GM12878 (cell line): Measurements from ENCODE around the gene FFAR1. TPM values are rescaled to one million over a fixed set of nuclear protein-coding genes. Genes with fewer than 3 reads are reported as not detected.

Experiments used
- ATAC-seq: fragments of 200-7000 bp; cut with Tn5 transposase; 3 replicates; pipeline ENCODE4 v1.9.1; 2020; ENCODE audit warnings: mild to moderate bottlenecking, moderate library complexity
- BruUV-seq: library from RNA; stranded (reverse); fragments of 400-500 nt; replicated peaks from 2 replicates; lab custom pipeline; 2021; lab: Mats Ljungman, UMichigan
- CTCF ChIA-PET: fragments of 300-600 bp; sonication (Branson Sonifier 250); formaldehyde crosslinking; extraction: SDS; loops from one replicate; lab custom pipeline; 2021; ENCODE audit warnings: inconsistent platforms; lab: Yijun Ruan, JAX
- POLR2A ChIA-PET: fragments of 350-600 bp; formaldehyde crosslinking; extraction: SDS; loops from one replicate; lab custom pipeline; 2021; ENCODE audit warnings: inconsistent platforms; lab: Charles Lee
- RAD21 ChIA-PET: fragments of 300-600 bp; sonication (Branson Sonifier 250); formaldehyde crosslinking; loops from one replicate; lab custom pipeline; 2023; ENCODE audit warnings: antibody characterized with exemption; ENCODE audit not compliant: unreplicated experiment; lab: Charles Lee
- SMC1A ChIA-PET: fragments of 300-600 bp; sonication (Branson Sonifier 250); formaldehyde crosslinking; loops from one replicate; lab custom pipeline; 2023; ENCODE audit not compliant: unreplicated experiment, uncharacterized antibody; lab: Charles Lee
- DNase-seq: peaks from one replicate; pipeline ENCODE4 v3.0.0-alpha.2; 2011; ENCODE audit warnings: low read depth, low spot score
- FAIRE-seq: peaks from 3 replicates; lab custom pipeline; 2011; peaks lifted over from hg19 to GRCh38; lab: Jason Lieb, UNC
- H2AFZ ChIP-seq: 2 replicates; pipeline ENCODE4 v1.6.0; 2011; ENCODE audit warnings: low read depth, low read length, control low read depth; ENCODE audit not compliant: control insufficient read depth
- H3K27ac ChIP-seq: 2 replicates; pipeline ENCODE4 v1.5.1; 2011; ENCODE audit warnings: control low read depth; ENCODE audit not compliant: control insufficient read depth, insufficient read depth
- H3K27me3 ChIP-seq, 2 experiments: replicated peaks in 1 of 2; 2 replicates each; pipeline versions ENCODE4 v1.6.0 to v1.6.1; 2011; ENCODE audit warnings: low read length in 1 of 2; ENCODE audit not compliant: control insufficient read depth in 2 of 2, insufficient read depth in 2 of 2
- H3K36me3 ChIP-seq, 2 experiments: 2 replicates each; pipeline ENCODE4 v1.5.1; 2011; ENCODE audit warnings: low read length in 1 of 2; ENCODE audit not compliant: control insufficient read depth in 2 of 2, insufficient read depth in 2 of 2
- H3K4me1 ChIP-seq: 2 replicates; pipeline ENCODE4 v1.6.1; 2011; ENCODE audit warnings: mild to moderate bottlenecking, low read length, moderate library complexity, mixed read lengths; ENCODE audit not compliant: control insufficient read depth, insufficient read depth
- H3K4me2 ChIP-seq: 2 replicates; pipeline ENCODE4 v1.6.0; 2011; ENCODE audit warnings: control low read depth; ENCODE audit not compliant: control insufficient read depth, insufficient read depth
- H3K4me3 ChIP-seq: fragments of 200-600 bp; sonication (generic); 2 replicates; pipeline ENCODE4 v1.5.1; 2016
- H3K79me2 ChIP-seq: 2 replicates; pipeline ENCODE4 v1.6.0; 2011; ENCODE audit warnings: low read length; ENCODE audit not compliant: control insufficient read depth, insufficient read depth
- H3K9ac ChIP-seq: 2 replicates; pipeline ENCODE4 v1.8.0; 2011; ENCODE audit warnings: low read length, control low read depth, mixed read lengths; ENCODE audit not compliant: control insufficient read depth, insufficient read depth
- H3K9me3 ChIP-seq: replicated peaks from 3 replicates; pipeline ENCODE4 v1.5.1; 2011; ENCODE audit warnings: mild to moderate bottlenecking, low read length; ENCODE audit not compliant: control insufficient read depth, insufficient read depth
- H4K20me1 ChIP-seq: 2 replicates; pipeline ENCODE4 v1.6.0; 2011; ENCODE audit not compliant: control insufficient read depth, insufficient read depth
- CBX5 ChIP-seq: sonication (generic); IDR thresholded peaks from 2 replicates; pipeline ENCODE4 v1.6.1; 2016; ENCODE audit warnings: low read depth, moderate library complexity, mild to moderate bottlenecking, inconsistent platforms
- EGR1 ChIP-seq, 2 experiments: IDR thresholded peaks; 1 replicate in 1 of 2; 2 replicates in 1 of 2; pipeline ENCODE4 v1.6.1; 2011 to 2012; ENCODE audit warnings: low read depth in 2 of 2, low read length in 2 of 2, borderline replicate concordance in 1 of 2, mild to moderate bottlenecking in 1 of 2, moderate library complexity in 1 of 2
- EP300 ChIP-seq, 2 experiments: fragments of 150-350 bp in 1 of 2; IDR thresholded peaks; 2 replicates each; pipeline ENCODE4 v1.6.1; 2011 to 2012; ENCODE audit warnings: low read depth in 2 of 2, low read length in 2 of 2, borderline replicate concordance in 1 of 2, improper control_type of control experiment in 1 of 2, inconsistent platforms in 1 of 2; ENCODE audit not compliant: control insufficient read depth in 1 of 2
- ETV6 ChIP-seq, 2 experiments: fragments of 450-650 bp in 1 of 2; IDR thresholded peaks in 1 of 2; conservative IDR thresholded peaks in 1 of 2; 2 replicates each; pipeline ENCODE4 v1.6.1; 2014; ENCODE audit warnings: antibody characterized with exemption in 1 of 2, borderline replicate concordance in 1 of 2, low read depth in 1 of 2, mild to moderate bottlenecking in 1 of 2, moderate library complexity in 1 of 2
- IKZF1 ChIP-seq: fragments of 450-650 bp; conservative IDR thresholded peaks from 2 replicates; pipeline ENCODE4 v1.6.1; 2017; ENCODE audit warnings: antibody characterized with exemption, mild to moderate bottlenecking
- RBBP5 ChIP-seq: fragments of 200-600 bp; sonication (generic); conservative IDR thresholded peaks from 2 replicates; pipeline ENCODE4 v1.6.1; 2016
- ZNF622 ChIP-seq: fragments of 450-650 bp; IDR thresholded peaks from 2 replicates; pipeline ENCODE4 v1.6.1; 2017; ENCODE audit warnings: mild to moderate bottlenecking, inconsistent platforms
- ZSCAN29 ChIP-seq: fragments of 450-650 bp; IDR thresholded peaks from 2 replicates; pipeline ENCODE4 v1.6.1; 2017; ENCODE audit warnings: mild to moderate bottlenecking, moderate library complexity
- WGBS: methylation state at CpG from one replicate; pipeline ENCODE4 v1.1.6; 2016; ENCODE audit warnings: low lambda C conversion rate; ENCODE audit not compliant: insufficient replicate concordance, insufficient coverage; ENCODE audit errors: missing lambda C conversion rate; 5-methylcytosine and 5-hydroxymethylcytosine counted together
- in situ Hi-C: fragments of 300-500 bp; cut with MboI; formaldehyde crosslinking; loops from 9 replicates; pipeline ENCODE4 v1.14.3; 2018; ENCODE audit warnings: mixed read lengths
- intact Hi-C: fragments of 100-400 bp; cut with micrococcal nuclease; formaldehyde crosslinking; loops from one replicate; pipeline ENCODE4 v1.14.2; 2022; ENCODE audit not compliant: unreplicated experiment
- polyA plus RNA-seq, 11 experiments: library from polyadenylated mRNA; depleted of rRNA in 4 of 11; unstranded in 6 of 11; stranded (reverse) in 5 of 11; fragments of >200 nt; fragmentation: Nextera tagmentation in 4 of 11; fragmentation: Illumina TruSeq in 1 of 11; extraction: Ambion mirVana in 4 of 11; extraction: Trizol in 1 of 11; gene quantifications; 1 replicate in 1 of 11; 2 replicates in 10 of 11; pipeline versions ENCODE4 v1.2.1 to v1.2.3, GENCODE V29; 2011 to 2016; ENCODE audit warnings: inconsistent platforms in 2 of 11, missing spikeins in 2 of 11, low read depth in 1 of 11
- total RNA-seq, 4 experiments: library from RNA; depleted of rRNA in 3 of 4; stranded (reverse); fragments of >200 nt in 3 of 4; fragmentation: Illumina TruSeq in 1 of 4; extraction: Trizol in 1 of 4; gene quantifications; 2 replicates each; pipeline versions ENCODE4 v1.2.1 to v1.2.3, GENCODE V29; 2013 to 2021
- TF ChIP-seq, protein P1 (sequence below): IDR thresholded peaks from 2 replicates; pipeline ENCODE4 v1.6.1; 2011; ENCODE audit warnings: borderline replicate concordance, low read depth, mild to moderate bottlenecking, moderate library complexity, low read length; ENCODE audit not compliant: insufficient read depth, poor library complexity, severe bottlenecking
- TF ChIP-seq, protein P2 (sequence below): IDR thresholded peaks from 2 replicates; pipeline ENCODE4 v1.6.1; 2011; ENCODE audit warnings: low read depth, mild to moderate bottlenecking, low read length, moderate library complexity, borderline replicate concordance; ENCODE audit errors: extremely low read depth
- TF ChIP-seq, protein P3 (sequence below): fragments of 450-650 bp; IDR thresholded peaks from 2 replicates; pipeline ENCODE4 v1.6.1; 2017; ENCODE audit warnings: mild to moderate bottlenecking, moderate library complexity
- TF ChIP-seq, protein P4 (sequence below): fragments of 450-650 bp; IDR thresholded peaks from 2 replicates; pipeline ENCODE4 v1.6.1; 2016; ENCODE audit warnings: mild to moderate bottlenecking, moderate library complexity, borderline replicate concordance

Gene FFAR1
- total and polyA plus RNA-seq, 10 of the 15 experiments (the other 5 are each of a cell fraction or from before 2014, with no cell fraction given), result 0.05 to 0.62 (median 0.14) TPM; not detected in 2

DNA sequence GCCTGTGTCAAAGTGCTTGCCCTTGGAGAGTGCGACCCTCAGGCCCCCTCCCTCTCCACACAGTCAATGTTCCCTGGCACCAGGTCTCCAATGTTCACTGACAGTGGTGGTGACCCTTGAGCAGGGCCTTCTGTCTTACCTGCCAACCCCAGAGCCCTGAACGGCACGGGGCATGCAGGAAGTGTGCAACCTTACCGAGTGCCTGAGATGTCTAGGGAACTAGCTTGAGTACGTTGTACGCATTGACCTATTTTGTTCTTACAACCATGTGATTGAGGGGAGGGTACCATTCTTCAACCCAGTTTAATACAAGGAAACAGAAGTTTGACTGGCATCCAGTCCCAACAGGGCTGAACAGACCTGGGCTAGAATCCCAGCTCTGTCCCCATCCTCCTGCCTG lies 42.5 kb upstream of the FFAR1 start:
- no peaks in the 10 kb centered on the region for H3K9me3 ChIP-seq
- ATAC-seq (no peak), FAIRE-seq (no peak), DNase-seq (no peak)
- no peaks in the 10 kb centered on the region for H3K4me1 ChIP-seq
- no peaks in the 10 kb centered on the region for H3K27me3 ChIP-seq
- intact Hi-C loops (loop anchor here (5.0 kb wide), 1 partner anchor 42 kb away; the partner anchor contains the start of gene FFAR1), in situ Hi-C loops (no loop called here)
- SMC1A ChIA-PET, result interaction anchor here (1.0 to 1.5 kb wide), 3 partner anchors 10 to 164 kb away, joined by 3 to 4 read pairs (median 3); no protein-coding TSS in a partner anchor
- POLR2A ChIA-PET, result no interaction called here
- no peaks in the 10 kb centered on the region; a peak in 1 of 4 replicates for H3K36me3 ChIP-seq
- H4K20me1 ChIP-seq, result no peaks in the 10 kb centered on the region
- no peak overlapping the region for H3K9ac ChIP-seq
- H3K4me2 ChIP-seq, result no peak overlapping the region
- 43% methylated on average over 6 of the region's 6 CpGs for WGBS
- RAD21 ChIA-PET, result interaction anchor here (1.0 kb wide), 1 partner anchor 16 kb away, joined by 3 read pairs; no protein-coding TSS in a partner anchor
- no TSS peak for BruUV-seq
- no peak overlapping the region for H2AFZ ChIP-seq
- CTCF ChIA-PET, result interaction anchor here (0.6 to 1.4 kb wide), 6 partner anchors 13 to 163 kb away, joined by 3 to 6 read pairs (median 4); no protein-coding TSS in a partner anchor
- no peaks in the 10 kb centered on the region for H3K79me2 ChIP-seq
- H3K27ac ChIP-seq, result no peak overlapping the region
- no peak overlapping the region for H3K4me3 ChIP-seq
- TF ChIP-seq, protein P1, sequence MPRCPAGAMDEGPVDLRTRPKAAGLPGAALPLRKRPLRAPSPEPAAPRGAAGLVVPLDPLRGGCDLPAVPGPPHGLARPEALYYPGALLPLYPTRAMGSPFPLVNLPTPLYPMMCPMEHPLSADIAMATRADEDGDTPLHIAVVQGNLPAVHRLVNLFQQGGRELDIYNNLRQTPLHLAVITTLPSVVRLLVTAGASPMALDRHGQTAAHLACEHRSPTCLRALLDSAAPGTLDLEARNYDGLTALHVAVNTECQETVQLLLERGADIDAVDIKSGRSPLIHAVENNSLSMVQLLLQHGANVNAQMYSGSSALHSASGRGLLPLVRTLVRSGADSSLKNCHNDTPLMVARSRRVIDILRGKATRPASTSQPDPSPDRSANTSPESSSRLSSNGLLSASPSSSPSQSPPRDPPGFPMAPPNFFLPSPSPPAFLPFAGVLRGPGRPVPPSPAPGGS, result no peak
- TF ChIP-seq CBX5 (no peak), ZNF622 (no peak), ZSCAN29 (no peak), ETV6 (conservative IDR thresholded peaks at IDR 0.05 in 1 of 2, IDR thresholded peaks at IDR 0.05 in 1 of 2; ENCODE audit: borderline replicate concordance in 1 of 2, low read depth in 1 of 2) (no peak), EP300 (IDR thresholded peaks at IDR 0.05; ENCODE audit: borderline replicate concordance in 1 of 2, control insufficient read depth in 1 of 2, low read depth in 2 of 2, low read length in 2 of 2) (no peak), IKZF1 (no peak), EGR1 (IDR thresholded peaks at IDR 0.05; ENCODE audit: borderline replicate concordance in 1 of 2, low read depth in 2 of 2, low read length in 2 of 2) (no peak), RBBP5 (no peak)
- TF ChIP-seq, protein P2, sequence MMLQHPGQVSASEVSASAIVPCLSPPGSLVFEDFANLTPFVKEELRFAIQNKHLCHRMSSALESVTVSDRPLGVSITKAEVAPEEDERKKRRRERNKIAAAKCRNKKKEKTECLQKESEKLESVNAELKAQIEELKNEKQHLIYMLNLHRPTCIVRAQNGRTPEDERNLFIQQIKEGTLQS, result no peak
- TF ChIP-seq, protein P3, sequence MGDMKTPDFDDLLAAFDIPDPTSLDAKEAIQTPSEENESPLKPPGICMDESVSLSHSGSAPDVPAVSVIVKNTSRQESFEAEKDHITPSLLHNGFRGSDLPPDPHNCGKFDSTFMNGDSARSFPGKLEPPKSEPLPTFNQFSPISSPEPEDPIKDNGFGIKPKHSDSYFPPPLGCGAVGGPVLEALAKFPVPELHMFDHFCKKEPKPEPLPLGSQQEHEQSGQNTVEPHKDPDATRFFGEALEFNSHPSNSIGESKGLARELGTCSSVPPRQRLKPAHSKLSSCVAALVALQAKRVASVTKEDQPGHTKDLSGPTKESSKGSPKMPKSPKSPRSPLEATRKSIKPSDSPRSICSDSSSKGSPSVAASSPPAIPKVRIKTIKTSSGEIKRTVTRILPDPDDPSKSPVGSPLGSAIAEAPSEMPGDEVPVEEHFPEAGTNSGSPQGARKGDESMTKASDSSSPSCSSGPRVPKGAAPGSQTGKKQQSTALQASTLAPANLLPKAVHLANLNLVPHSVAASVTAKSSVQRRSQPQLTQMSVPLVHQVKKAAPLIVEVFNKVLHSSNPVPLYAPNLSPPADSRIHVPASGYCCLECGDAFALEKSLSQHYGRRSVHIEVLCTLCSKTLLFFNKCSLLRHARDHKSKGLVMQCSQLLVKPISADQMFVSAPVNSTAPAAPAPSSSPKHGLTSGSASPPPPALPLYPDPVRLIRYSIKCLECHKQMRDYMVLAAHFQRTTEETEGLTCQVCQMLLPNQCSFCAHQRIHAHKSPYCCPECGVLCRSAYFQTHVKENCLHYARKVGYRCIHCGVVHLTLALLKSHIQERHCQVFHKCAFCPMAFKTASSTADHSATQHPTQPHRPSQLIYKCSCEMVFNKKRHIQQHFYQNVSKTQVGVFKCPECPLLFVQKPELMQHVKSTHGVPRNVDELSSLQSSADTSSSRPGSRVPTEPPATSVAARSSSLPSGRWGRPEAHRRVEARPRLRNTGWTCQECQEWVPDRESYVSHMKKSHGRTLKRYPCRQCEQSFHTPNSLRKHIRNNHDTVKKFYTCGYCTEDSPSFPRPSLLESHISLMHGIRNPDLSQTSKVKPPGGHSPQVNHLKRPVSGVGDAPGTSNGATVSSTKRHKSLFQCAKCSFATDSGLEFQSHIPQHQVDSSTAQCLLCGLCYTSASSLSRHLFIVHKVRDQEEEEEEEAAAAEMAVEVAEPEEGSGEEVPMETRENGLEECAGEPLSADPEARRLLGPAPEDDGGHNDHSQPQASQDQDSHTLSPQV, result no peak
- TF ChIP-seq, protein P4, sequence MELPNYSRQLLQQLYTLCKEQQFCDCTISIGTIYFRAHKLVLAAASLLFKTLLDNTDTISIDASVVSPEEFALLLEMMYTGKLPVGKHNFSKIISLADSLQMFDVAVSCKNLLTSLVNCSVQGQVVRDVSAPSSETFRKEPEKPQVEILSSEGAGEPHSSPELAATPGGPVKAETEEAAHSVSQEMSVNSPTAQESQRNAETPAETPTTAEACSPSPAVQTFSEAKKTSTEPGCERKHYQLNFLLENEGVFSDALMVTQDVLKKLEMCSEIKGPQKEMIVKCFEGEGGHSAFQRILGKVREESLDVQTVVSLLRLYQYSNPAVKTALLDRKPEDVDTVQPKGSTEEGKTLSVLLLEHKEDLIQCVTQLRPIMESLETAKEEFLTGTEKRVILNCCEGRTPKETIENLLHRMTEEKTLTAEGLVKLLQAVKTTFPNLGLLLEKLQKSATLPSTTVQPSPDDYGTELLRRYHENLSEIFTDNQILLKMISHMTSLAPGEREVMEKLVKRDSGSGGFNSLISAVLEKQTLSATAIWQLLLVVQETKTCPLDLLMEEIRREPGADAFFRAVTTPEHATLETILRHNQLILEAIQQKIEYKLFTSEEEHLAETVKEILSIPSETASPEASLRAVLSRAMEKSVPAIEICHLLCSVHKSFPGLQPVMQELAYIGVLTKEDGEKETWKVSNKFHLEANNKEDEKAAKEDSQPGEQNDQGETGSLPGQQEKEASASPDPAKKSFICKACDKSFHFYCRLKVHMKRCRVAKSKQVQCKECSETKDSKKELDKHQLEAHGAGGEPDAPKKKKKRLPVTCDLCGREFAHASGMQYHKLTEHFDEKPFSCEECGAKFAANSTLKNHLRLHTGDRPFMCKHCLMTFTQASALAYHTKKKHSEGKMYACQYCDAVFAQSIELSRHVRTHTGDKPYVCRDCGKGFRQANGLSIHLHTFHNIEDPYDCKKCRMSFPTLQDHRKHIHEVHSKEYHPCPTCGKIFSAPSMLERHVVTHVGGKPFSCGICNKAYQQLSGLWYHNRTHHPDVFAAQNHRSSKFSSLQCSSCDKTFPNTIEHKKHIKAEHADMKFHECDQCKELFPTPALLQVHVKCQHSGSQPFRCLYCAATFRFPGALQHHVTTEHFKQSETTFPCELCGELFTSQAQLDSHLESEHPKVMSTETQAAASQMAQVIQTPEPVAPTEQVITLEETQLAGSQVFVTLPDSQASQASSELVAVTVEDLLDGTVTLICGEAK, result no peak
